ENCODE results near the gene MRPL1.

MRPL1 gene

DNA sequence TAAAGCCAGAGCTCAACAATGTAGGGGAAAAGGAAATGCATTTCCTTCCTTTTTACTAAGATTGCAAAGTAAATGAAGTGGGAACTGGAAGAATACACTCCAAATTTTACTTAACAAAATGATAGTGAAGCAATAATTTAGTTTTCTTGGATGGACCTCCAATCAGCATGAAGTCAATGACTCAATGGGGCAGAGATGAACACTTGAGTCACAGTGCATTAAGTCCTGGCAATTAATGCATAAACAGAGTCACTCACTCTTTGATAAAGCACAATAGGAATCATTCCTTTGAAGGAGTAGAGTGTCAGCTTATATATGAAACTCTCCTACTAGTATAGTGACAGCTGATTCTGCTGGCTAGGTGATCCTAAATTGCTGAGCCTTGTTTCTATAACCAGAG is 127.8 kb downstream of the MRPL1 start:
- no peak for DNase-seq

- no peak for DNase-seq
Observed at GRCh38 chr4:77990904-77991358, 128.3 kb downstream of the MRPL1 start.

DNA sequence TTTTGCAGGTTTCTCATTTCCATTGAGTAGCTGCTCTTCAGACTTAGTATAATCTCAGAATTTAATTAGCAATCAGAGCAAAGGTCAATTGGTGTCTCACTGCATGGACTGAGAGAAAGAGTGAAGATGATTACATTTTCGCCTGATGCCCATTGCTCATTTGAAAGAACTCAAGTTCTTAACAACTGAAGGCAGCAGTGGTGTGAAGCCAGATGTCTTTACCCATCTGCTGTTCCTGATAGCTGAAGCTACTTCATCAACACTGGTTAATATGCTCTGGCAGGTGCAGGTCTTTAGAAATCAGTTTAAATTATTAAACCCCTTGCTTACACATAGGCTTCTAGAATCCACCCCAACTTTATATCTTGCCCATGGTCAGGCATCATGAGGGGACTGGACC is 130.0 kb downstream of the MRPL1 start:
- no peak for DNase-seq

- no peak for DNase-seq
Observed at GRCh38 chr4:77994194-77994721, 131.6 kb downstream of the MRPL1 start.

DNA sequence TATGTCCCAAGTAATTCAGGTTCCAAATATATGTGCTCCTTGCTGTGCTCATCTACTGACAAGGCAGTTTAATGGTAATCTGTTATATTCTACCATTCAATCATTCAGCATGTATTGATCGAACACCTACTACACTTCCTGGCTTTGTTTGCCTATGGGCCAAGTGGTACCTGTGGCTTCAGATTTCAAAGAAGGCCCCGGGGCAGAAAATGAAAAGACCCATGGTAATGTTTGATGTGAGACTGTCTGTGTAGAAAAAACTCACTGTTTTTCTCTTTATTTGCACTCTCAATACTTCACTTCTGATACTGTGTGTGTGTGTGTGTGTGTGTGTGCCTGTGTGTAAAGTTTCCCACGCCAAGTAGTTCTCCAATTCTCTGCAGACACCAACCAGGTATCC is 133.4 kb downstream of the MRPL1 start:
- no peak for DNase-seq

GRCh38 chr4:78001531-78001930 is 138.9 kb downstream of the MRPL1 start:
- DNase-seq, result no peak

GRCh38 chr4:78002260-78002659 is 139.6 kb downstream of the MRPL1 start:
- DNase-seq, result no peak
